Measurements from ENCODE around the gene SARNP.

The SARNP gene

GRCh38 chr12:55755246-55755645, 62.3 kb downstream of the SARNP start:
- Histone ChIP-seq H4K20me1 (ENCODE audit: insufficient read depth, low read length) (no peaks in the 10 kb centered on the region), H3K4me2 (ENCODE audit: low read length) (no peak overlapping the region), H3K4me1 (ENCODE audit: low read length) (no peaks in the 10 kb centered on the region), H2AFZ (ENCODE audit: low read depth, low read length) (no peak overlapping the region), H3K27me3 (ENCODE audit: low read depth, low read length) (no peaks in the 10 kb centered on the region), H3K36me3 (replicated peaks; ENCODE audit: low read depth, low read length) (peaks cover 63% of the 10 kb centered on the region), H3K9ac (ENCODE audit: low read length) (no peak overlapping the region), H3K79me2 (ENCODE audit: low read length) (no peaks in the 10 kb centered on the region), H3K27ac (ENCODE audit: low read length) (no peak overlapping the region), H3K4me3 (ENCODE audit: low read length) (no peak overlapping the region), H3K9me3 (ENCODE audit: insufficient read depth, low read length) (no peaks in the 10 kb centered on the region)
- no peak for TF ChIP-seq EZH2phosphoT487 (IDR thresholded peaks at IDR 0.05; ENCODE audit: low read depth)
- no peak for TF ChIP-seq CTCF (IDR thresholded peaks at IDR 0.05; ENCODE audit: low read depth, low read length)

- no peak overlapping the region for H3K4me3 ChIP-seq (ENCODE audit: low read length)
- no peak overlapping the region for H3K27ac ChIP-seq (ENCODE audit: low read length)
- 0 out of 2 replicates have a peak, but pooled peaks cover 14% of the 10 kb centered on the region for H3K4me1 ChIP-seq (ENCODE audit: low read length)
- no peak overlapping the region for H3K9ac ChIP-seq (ENCODE audit: low read length)
- H3K4me2 ChIP-seq (ENCODE audit: low read length) = no peak overlapping the region
- no peaks in the 10 kb centered on the region for H3K79me2 ChIP-seq (ENCODE audit: low read length)
- H4K20me1 ChIP-seq (ENCODE audit: insufficient read depth, low read length) = no peaks in the 10 kb centered on the region
- H3K27me3 ChIP-seq (ENCODE audit: low read depth, low read length) = peaks cover 4% of the 10 kb centered on the region; the same call in 1 of the 2 replicates
- H3K36me3 ChIP-seq (replicated peaks; ENCODE audit: low read depth, low read length) = peaks cover 30% of the 10 kb centered on the region
- TF ChIP-seq EZH2phosphoT487 (IDR thresholded peaks at IDR 0.05; ENCODE audit: low read depth) (no peak), CTCF (IDR thresholded peaks at IDR 0.05; ENCODE audit: low read depth, low read length) (no peak)
- H3K9me3 ChIP-seq (ENCODE audit: insufficient read depth, low read length) = no peaks in the 10 kb centered on the region
- H2AFZ ChIP-seq (ENCODE audit: low read depth, low read length) = no peak overlapping the region
Observed at GRCh38 chr12:55748230-55748993, 69.1 kb downstream of the SARNP start.

- no peaks in the 10 kb centered on the region for H3K79me2 ChIP-seq (ENCODE audit: low read length)
- no peaks in the 10 kb centered on the region for H4K20me1 ChIP-seq (ENCODE audit: insufficient read depth, low read length)
- peaks cover 11% of the 10 kb centered on the region for H3K27me3 ChIP-seq (ENCODE audit: low read depth, low read length)
- no peak overlapping the region for H3K9ac ChIP-seq (ENCODE audit: low read length)
- H3K9me3 ChIP-seq (ENCODE audit: insufficient read depth, low read length) = no peaks in the 10 kb centered on the region
- no peak overlapping the region for H2AFZ ChIP-seq (ENCODE audit: low read depth, low read length)
- no peak overlapping the region for H3K4me3 ChIP-seq (ENCODE audit: low read length)
- TF ChIP-seq EZH2phosphoT487 (IDR thresholded peaks at IDR 0.05; ENCODE audit: low read depth) = no peak
- TF ChIP-seq CTCF (IDR thresholded peaks at IDR 0.05; ENCODE audit: low read depth, low read length) = no peak
- H3K27ac ChIP-seq (ENCODE audit: low read length) = no peak overlapping the region
- peaks cover 18% of the 10 kb centered on the region for H3K4me1 ChIP-seq (ENCODE audit: low read length)
- H3K36me3 ChIP-seq (replicated peaks; ENCODE audit: low read depth, low read length) = peaks cover 15% of the 10 kb centered on the region
- H3K4me2 ChIP-seq (ENCODE audit: low read length) = no peak overlapping the region
Observed at GRCh38 chr12:55746913-55747231, 70.7 kb downstream of the SARNP start.

GRCh38 chr12:55746174-55746912, 71.2 kb downstream of the SARNP start:
- no peaks in the 10 kb centered on the region for H3K9me3 ChIP-seq (ENCODE audit: insufficient read depth, low read length)
- H4K20me1 ChIP-seq (ENCODE audit: insufficient read depth, low read length) = no peaks in the 10 kb centered on the region
- H3K4me2 ChIP-seq (ENCODE audit: low read length) = no peak overlapping the region
- no peak overlapping the region for H3K4me3 ChIP-seq (ENCODE audit: low read length)
- H3K4me1 ChIP-seq (ENCODE audit: low read length) = peaks cover 18% of the 10 kb centered on the region
- TF ChIP-seq EZH2phosphoT487 (IDR thresholded peaks at IDR 0.05; ENCODE audit: low read depth) (no peak), CTCF (IDR thresholded peaks at IDR 0.05; ENCODE audit: low read depth, low read length) (no peak)
- no peaks in the 10 kb centered on the region for H3K79me2 ChIP-seq (ENCODE audit: low read length)
- H3K9ac ChIP-seq (ENCODE audit: low read length) = no peak overlapping the region
- H3K27ac ChIP-seq (ENCODE audit: low read length) = no peak overlapping the region
- peaks cover 10% of the 10 kb centered on the region for H3K36me3 ChIP-seq (replicated peaks; ENCODE audit: low read depth, low read length)
- peaks cover 14% of the 10 kb centered on the region for H3K27me3 ChIP-seq (ENCODE audit: low read depth, low read length)
- H2AFZ ChIP-seq (ENCODE audit: low read depth, low read length) = no peak overlapping the region
